ENCODE measurements around the gene PIP4K2C.
"Not testable (repeated sequence)": the region's sequence is repeated elsewhere in the genome, so short reads cannot be mapped to it uniquely, and the experiment has no call there.

PIP4K2C gene

GRCh38 chr12:57552306-57552651 lies 38.7 kb upstream of the PIP4K2C start:
- TF ChIP-seq CTCF (IDR thresholded peaks at IDR 0.05; ENCODE audit: borderline replicate concordance, insufficient read depth, low read depth, low read length), result no peak
- H3K4me3 ChIP-seq (ENCODE audit: low read depth, low read length), result no peak overlapping the region

- TF ChIP-seq CTCF (IDR thresholded peaks at IDR 0.05; ENCODE audit: borderline replicate concordance, insufficient read depth, low read depth, low read length), result no peak
- no peak overlapping the region for H3K4me3 ChIP-seq (ENCODE audit: low read depth, low read length)
These were observed 38.1 kb upstream of the PIP4K2C start for GRCh38 chr12:57552835-57553313.

GRCh38 chr12:57553343-57554202 lies 37.4 kb upstream of the PIP4K2C start:
- no peak for TF ChIP-seq CTCF (IDR thresholded peaks at IDR 0.05; ENCODE audit: borderline replicate concordance, insufficient read depth, low read depth, low read length)
- no peak overlapping the region for H3K4me3 ChIP-seq (ENCODE audit: low read depth, low read length)

- no peak for TF ChIP-seq CTCF (IDR thresholded peaks at IDR 0.05; ENCODE audit: borderline replicate concordance, insufficient read depth, low read depth, low read length)
- H3K4me3 ChIP-seq (ENCODE audit: low read depth, low read length), result no peak overlapping the region
These were observed 36.5 kb upstream of the PIP4K2C start for GRCh38 chr12:57554453-57554852.

- no peak for TF ChIP-seq CTCF (IDR thresholded peaks at IDR 0.05; ENCODE audit: borderline replicate concordance, insufficient read depth, low read depth, low read length)
- H3K4me3 ChIP-seq (ENCODE audit: low read depth, low read length), result no peak overlapping the region
These were observed 36.1 kb upstream of the PIP4K2C start for GRCh38 chr12:57554897-57555296.

GRCh38 chr12:57558864-57559263 lies 32.1 kb upstream of the PIP4K2C start:
- H3K4me3 ChIP-seq (ENCODE audit: low read depth, low read length), result no peak overlapping the region
- TF ChIP-seq CTCF (IDR thresholded peaks at IDR 0.05; ENCODE audit: borderline replicate concordance, insufficient read depth, low read depth, low read length), result no peak

- no peak for TF ChIP-seq CTCF (IDR thresholded peaks at IDR 0.05; ENCODE audit: borderline replicate concordance, insufficient read depth, low read depth, low read length)
These were observed 30.5 kb upstream of the PIP4K2C start for GRCh38 chr12:57560516-57560915.

GRCh38 chr12:57561117-57561516 lies 29.9 kb upstream of the PIP4K2C start:
- H3K4me3 ChIP-seq (ENCODE audit: low read depth, low read length), result not testable (repeated sequence)

More at GRCh38 chr12:57560516-57560915, 30.5 kb upstream of the PIP4K2C start:
- H3K4me3 ChIP-seq (ENCODE audit: low read depth, low read length), result no peak overlapping the region

Measured in GM12875 (cell line).